Measurements from ENCODE around the gene TMPRSS13. TPM values are rescaled to one million over a fixed set of nuclear protein-coding genes. Genes with fewer than 3 reads are reported as not detected.

The TMPRSS13 gene
- total and polyA plus RNA-seq, 7 donors: not detected

DNA sequence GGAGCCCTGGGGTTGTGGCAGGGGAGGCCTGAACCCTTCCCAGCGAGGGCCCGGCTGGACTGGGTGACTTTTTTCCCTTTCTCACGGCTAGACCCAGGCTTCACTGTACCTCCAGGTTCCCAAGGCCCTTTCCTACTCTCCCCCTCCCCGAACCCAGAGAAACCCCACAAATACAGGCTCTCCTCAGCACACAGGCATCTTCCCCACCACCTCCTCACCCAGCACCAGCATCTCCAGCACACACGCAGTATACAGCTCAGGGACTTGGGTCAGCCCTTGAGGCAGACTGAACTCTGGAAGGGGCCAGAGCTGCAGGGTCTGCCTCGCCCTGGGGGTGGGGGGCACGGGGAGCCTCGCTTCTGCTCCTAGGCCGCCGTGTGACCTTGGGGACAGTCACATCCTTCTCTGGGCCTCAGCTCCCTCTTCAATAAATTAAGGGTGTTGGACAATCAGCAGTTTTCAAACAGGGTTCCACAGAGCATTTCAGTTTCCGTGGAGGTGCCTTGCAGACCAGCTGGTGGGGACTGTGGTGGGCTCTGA lies 4.5 kb downstream of the TMPRSS13 start:
- 74 to 92% (median 89%) methylated on average over 11 of the region's 11 CpGs for WGBS, 3 donors

DNA sequence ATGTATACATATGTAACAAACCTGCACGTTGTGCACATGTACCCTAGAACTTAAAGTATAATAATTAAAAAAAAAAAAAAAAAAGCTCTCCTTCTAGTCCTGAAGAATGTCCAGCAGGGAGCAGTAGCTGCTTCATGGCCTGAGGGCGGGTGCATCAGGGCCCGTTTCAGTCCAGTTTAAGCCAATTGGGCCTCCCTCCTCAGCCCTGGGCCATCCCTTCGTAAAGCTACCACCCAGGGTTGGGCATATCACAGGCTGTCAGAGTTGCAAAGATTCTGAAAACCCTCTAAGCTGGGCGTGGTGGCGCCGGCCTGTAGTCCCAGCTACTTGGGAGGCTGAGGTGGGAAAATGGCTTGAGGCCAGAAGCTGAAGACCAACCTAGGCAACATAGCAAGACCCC lies 5.4 kb downstream of the TMPRSS13 start:
- Histone ChIP-seq H3K9me3 (no peaks in the 10 kb centered on the region), H3K27me3 (ENCODE audit: insufficient read depth in 3 of 3, low read length in 2 of 3) (no peaks in the 10 kb centered on the region), H3K27ac (no peak overlapping the region), H3K36me3 (ENCODE audit: insufficient read depth in 1 of 2, low read depth in 1 of 2) (no peaks in the 10 kb centered on the region), H3K4me3 (no peak overlapping the region), H3K4me1 (no peaks in the 10 kb centered on the region)
- DNase-seq (no peak), ATAC-seq (no peak)
- intact Hi-C loops (cut with DNase I): no loop called here
- 90 to 94% (median 91%) methylated on average over 6 of the region's 7 CpGs for WGBS, 3 donors
- TF ChIP-seq, protein P1, sequence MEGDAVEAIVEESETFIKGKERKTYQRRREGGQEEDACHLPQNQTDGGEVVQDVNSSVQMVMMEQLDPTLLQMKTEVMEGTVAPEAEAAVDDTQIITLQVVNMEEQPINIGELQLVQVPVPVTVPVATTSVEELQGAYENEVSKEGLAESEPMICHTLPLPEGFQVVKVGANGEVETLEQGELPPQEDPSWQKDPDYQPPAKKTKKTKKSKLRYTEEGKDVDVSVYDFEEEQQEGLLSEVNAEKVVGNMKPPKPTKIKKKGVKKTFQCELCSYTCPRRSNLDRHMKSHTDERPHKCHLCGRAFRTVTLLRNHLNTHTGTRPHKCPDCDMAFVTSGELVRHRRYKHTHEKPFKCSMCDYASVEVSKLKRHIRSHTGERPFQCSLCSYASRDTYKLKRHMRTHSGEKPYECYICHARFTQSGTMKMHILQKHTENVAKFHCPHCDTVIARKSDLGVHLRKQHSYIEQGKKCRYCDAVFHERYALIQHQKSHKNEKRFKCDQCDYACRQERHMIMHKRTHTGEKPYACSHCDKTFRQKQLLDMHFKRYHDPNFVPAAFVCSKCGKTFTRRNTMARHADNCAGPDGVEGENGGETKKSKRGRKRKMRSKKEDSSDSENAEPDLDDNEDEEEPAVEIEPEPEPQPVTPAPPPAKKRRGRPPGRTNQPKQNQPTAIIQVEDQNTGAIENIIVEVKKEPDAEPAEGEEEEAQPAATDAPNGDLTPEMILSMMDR (IDR thresholded peaks at IDR 0.05): no peak

More for the DNA sequence above, 4.5 kb downstream of the TMPRSS13 start:
- no peak overlapping the region for H3K4me3 ChIP-seq
- no peaks in the 10 kb centered on the region for H3K27me3 ChIP-seq (ENCODE audit: insufficient read depth in 3 of 3, low read length in 2 of 3)
- ATAC-seq (no peak), DNase-seq (no peak)
- TF ChIP-seq, protein P1 (IDR thresholded peaks at IDR 0.05): no peak
- no peaks in the 10 kb centered on the region for H3K36me3 ChIP-seq (ENCODE audit: insufficient read depth in 1 of 2, low read depth in 1 of 2)
- intact Hi-C loops (cut with DNase I): no loop called here
- no peaks in the 10 kb centered on the region for H3K9me3 ChIP-seq
- no peak overlapping the region for H3K27ac ChIP-seq
- H3K4me1 ChIP-seq: no peaks in the 10 kb centered on the region

DNA sequence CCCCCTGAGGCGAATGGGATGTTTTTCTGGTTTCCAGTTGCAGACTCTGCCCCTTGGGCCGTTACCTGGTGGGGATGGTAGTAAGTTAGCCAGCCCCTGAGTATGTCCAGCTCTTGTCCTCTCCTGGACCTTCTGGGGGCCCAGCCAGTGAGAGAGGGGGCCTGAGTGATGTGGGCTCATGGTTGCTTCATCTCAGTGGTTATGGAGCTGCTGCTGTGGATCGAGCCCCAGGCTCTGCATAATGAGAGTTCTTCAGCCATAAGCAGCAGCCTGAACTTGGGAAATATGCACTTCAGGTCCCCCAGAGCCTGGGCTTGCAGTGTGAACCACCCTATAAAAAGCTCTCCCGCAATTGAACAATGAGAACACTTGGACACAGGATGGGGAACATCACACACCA lies 5.9 kb downstream of the TMPRSS13 start:
- no peaks in the 10 kb centered on the region for H3K36me3 ChIP-seq (ENCODE audit: insufficient read depth in 1 of 2, low read depth in 1 of 2)
- ATAC-seq (no peak), DNase-seq (no peak)
- no peaks in the 10 kb centered on the region for H3K9me3 ChIP-seq
- 83 to 92% (median 92%) methylated on average over 4 of the region's 4 CpGs for WGBS, 3 donors
- no peak overlapping the region for H3K27ac ChIP-seq
- H3K4me3 ChIP-seq: no peak overlapping the region
- H3K27me3 ChIP-seq (ENCODE audit: insufficient read depth in 3 of 3, low read length in 2 of 3): no peaks in the 10 kb centered on the region
- H3K4me1 ChIP-seq: no peaks in the 10 kb centered on the region
- TF ChIP-seq, protein P1 (IDR thresholded peaks at IDR 0.05): no peak
- intact Hi-C loops (cut with DNase I): no loop called here

DNA sequence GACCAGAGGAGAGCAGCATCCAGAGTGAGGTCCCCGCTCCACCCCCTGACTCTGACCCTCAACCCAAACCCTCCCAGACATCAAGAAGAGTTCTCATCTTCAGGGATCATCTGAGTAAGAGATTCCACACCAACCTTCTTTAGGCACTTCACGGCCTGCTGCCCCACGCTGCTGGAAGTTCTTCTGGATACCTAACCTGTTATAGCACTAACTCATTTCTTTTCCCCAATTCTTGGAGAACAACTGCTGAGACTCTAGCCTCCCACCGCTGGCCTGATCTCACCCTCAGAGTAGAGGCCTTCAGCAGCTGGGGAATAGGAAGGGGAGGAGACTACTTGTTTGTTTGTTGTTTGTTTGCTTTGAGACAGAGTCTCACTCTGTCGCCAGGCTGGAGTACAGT lies 7.3 kb downstream of the TMPRSS13 start:
- no peaks in the 10 kb centered on the region for H3K9me3 ChIP-seq
- H3K27ac ChIP-seq: no peak overlapping the region
- no peaks in the 10 kb centered on the region for H3K27me3 ChIP-seq (ENCODE audit: insufficient read depth in 3 of 3, low read length in 2 of 3)
- no peak overlapping the region for H3K4me3 ChIP-seq
- DNase-seq (no peak), ATAC-seq (no peak)
- TF ChIP-seq, protein P1 (IDR thresholded peaks at IDR 0.05): no peak
- H3K36me3 ChIP-seq (ENCODE audit: insufficient read depth in 1 of 2, low read depth in 1 of 2): no peaks in the 10 kb centered on the region
- WGBS, 3 donors: 95 to 96% (median 95%) methylated on average over 5 of the region's 5 CpGs
- intact Hi-C loops (cut with DNase I): no loop called here
- H3K4me1 ChIP-seq: no peaks in the 10 kb centered on the region

DNA sequence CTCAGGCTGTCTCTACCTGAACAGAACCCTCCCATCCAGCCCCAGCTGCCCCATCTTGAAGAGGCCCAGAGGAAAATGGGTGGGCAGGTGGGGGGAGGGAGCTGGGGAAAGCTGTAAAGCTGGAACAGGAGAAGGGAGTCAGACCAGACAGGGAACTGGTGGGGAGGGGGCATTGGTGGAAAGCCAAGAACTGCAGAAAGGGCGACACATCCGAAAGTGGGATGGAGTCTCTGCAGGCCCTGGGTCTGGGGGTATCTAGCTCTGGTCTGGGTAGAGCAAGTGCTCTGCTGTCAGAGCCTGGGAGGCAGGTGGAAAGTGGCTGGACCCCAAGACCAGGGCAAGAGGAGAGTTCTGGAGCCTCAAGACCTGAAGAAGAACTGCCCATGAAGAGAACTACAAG lies 7.7 kb downstream of the TMPRSS13 start:
- H3K4me3 ChIP-seq: no peak overlapping the region
- no peaks in the 10 kb centered on the region for H3K9me3 ChIP-seq
- WGBS, 3 donors: 93 to 94% (median 94%) methylated on average over 2 of the region's 2 CpGs
- H3K36me3 ChIP-seq (ENCODE audit: insufficient read depth in 1 of 2, low read depth in 1 of 2): no peaks in the 10 kb centered on the region
- TF ChIP-seq, protein P1 (IDR thresholded peaks at IDR 0.05): no peak
- ATAC-seq (no peak), DNase-seq (no peak)
- no peaks in the 10 kb centered on the region for H3K27me3 ChIP-seq (ENCODE audit: insufficient read depth in 3 of 3, low read length in 2 of 3)
- intact Hi-C loops (cut with DNase I): no loop called here
- H3K4me1 ChIP-seq: no peaks in the 10 kb centered on the region
- H3K27ac ChIP-seq: no peak overlapping the region

All from psoas muscle (tissue), 8 donors.